Fibroblast of lung (primary cell): Measurements from ENCODE around the gene USP6NL. TPM values are rescaled to one million over a fixed set of nuclear protein-coding genes. Genes with fewer than 3 reads are reported as not detected.

Source experiments
- DNase-seq, 2 donors: peaks; one replicate each; pipeline versions ENCODE4 v3.0.0 to v3.0.0-alpha.2; 2010; ENCODE audit warnings: low read depth in 2 of 2
- H2AFZ ChIP-seq: 2 replicates; pipeline ENCODE4 v1.5.1; 2012; ENCODE audit warnings: low read length, control low read depth, inconsistent platforms
- H3K27ac ChIP-seq: 2 replicates; pipeline ENCODE4 v1.5.1; 2011; ENCODE audit warnings: low read length, control low read depth; ENCODE audit not compliant: insufficient read depth
- H3K27me3 ChIP-seq: 2 replicates; pipeline ENCODE4 v1.5.1; 2011; ENCODE audit warnings: mild to moderate bottlenecking, low read length; ENCODE audit not compliant: control insufficient read depth, insufficient read depth
- H3K36me3 ChIP-seq: 2 replicates; pipeline ENCODE4 v1.5.1; 2011; ENCODE audit warnings: low read length; ENCODE audit not compliant: control insufficient read depth, insufficient read depth
- H3K4me1 ChIP-seq: 2 replicates; pipeline ENCODE4 v1.5.1; 2011; ENCODE audit warnings: low read length; ENCODE audit not compliant: control insufficient read depth, insufficient read depth; ENCODE audit errors: extremely low read depth
- H3K4me2 ChIP-seq: 2 replicates; pipeline ENCODE4 v1.5.1; 2011; ENCODE audit warnings: low read length, control low read depth; ENCODE audit not compliant: insufficient read depth; ENCODE audit errors: extremely low read depth
- H3K4me3 ChIP-seq, 4 experiments: fragments of 200-600 bp in 1 of 4; sonication (generic) in 1 of 4; replicated peaks in 1 of 4; 2 replicates each; pipeline ENCODE4 v1.5.1; 2011 to 2016; ENCODE audit warnings: low read length in 4 of 4, low read depth in 3 of 4, mild to moderate bottlenecking in 3 of 4, control low read depth in 2 of 4, inconsistent platforms in 1 of 4, mixed read lengths in 1 of 4; ENCODE audit not compliant: insufficient read depth in 1 of 4; ENCODE audit errors: control extremely low read depth in 1 of 4
- H3K79me2 ChIP-seq: 2 replicates; pipeline ENCODE4 v1.5.1; 2012; ENCODE audit warnings: mild to moderate bottlenecking, low read length, inconsistent platforms; ENCODE audit not compliant: control insufficient read depth, insufficient read depth
- H3K9ac ChIP-seq: 2 replicates; pipeline ENCODE4 v1.5.1; 2011; ENCODE audit warnings: mild to moderate bottlenecking, low read length, control low read depth; ENCODE audit not compliant: insufficient read depth
- H3K9me3 ChIP-seq: 2 replicates; pipeline ENCODE4 v1.5.1; 2012; ENCODE audit warnings: low read depth, low read length; ENCODE audit not compliant: control insufficient read depth, insufficient read depth
- H4K20me1 ChIP-seq: 2 replicates; pipeline ENCODE4 v1.5.1; 2011; ENCODE audit warnings: low read length; ENCODE audit not compliant: control insufficient read depth, insufficient read depth; ENCODE audit errors: extremely low read depth
- EZH2 ChIP-seq: IDR thresholded peaks from 2 replicates; pipeline ENCODE4 v1.5.1; 2012; ENCODE audit warnings: low read length, control low read depth, mild to moderate bottlenecking; ENCODE audit errors: missing control alignments
- polyA plus RNA-seq, 2 donors: library from polyadenylated mRNA; depleted of rRNA in 1 of 2; stranded (reverse) in 1 of 2; unstranded in 1 of 2; fragments of >200 nt; gene quantifications; 2 replicates each; pipeline ENCODE4 v1.2.1, GENCODE V29; 2011 to 2012; ENCODE audit warnings: missing spikeins in 1 of 2
- total RNA-seq: library from RNA; depleted of rRNA; stranded (reverse); fragments of >200 nt; gene quantifications from 2 replicates; pipeline ENCODE4 v1.2.1, GENCODE V29; 2014
- TF ChIP-seq, protein P1 (sequence below), 2 donors: IDR thresholded peaks in 1 of 2; conservative IDR thresholded peaks in 1 of 2; 1 replicate in 1 of 2; 2 replicates in 1 of 2; pipeline ENCODE4 v1.5.1; 2011 to 2012; ENCODE audit warnings: low read length in 2 of 2, control low read depth in 1 of 2, inconsistent platforms in 1 of 2, low read depth in 1 of 2, mild to moderate bottlenecking in 1 of 2

The USP6NL gene
- total and polyA plus RNA-seq, 2 donors (not counting 1 experiment from before 2014, with no cell fraction given), result 8.9 to 13.4 TPM

DNA sequence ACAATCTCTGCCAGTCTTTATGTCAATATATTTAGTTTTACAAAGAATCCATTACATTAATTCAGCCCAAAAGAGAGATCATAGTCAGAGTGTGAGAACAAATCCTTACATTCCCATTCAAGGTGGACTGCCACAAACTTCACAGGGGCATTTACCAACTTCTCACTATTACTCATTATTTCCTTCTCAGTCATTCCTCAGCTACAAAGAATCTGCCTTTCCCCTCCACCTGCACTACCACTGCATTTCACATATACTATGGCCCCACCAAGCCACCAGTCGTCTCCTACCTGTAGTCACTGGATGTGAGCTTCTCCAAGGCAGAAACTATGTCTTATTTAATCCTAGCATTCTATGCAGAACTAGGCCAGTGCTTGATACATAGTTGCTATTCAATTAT is 94.3 kb downstream of the USP6NL start:
- Histone ChIP-seq H4K20me1 (no peaks in the 10 kb centered on the region), H3K36me3 (no peaks in the 10 kb centered on the region), H3K79me2 (no peaks in the 10 kb centered on the region), H3K9ac (no peak overlapping the region), H3K27me3 (no peaks in the 10 kb centered on the region), H3K4me1 (no peaks in the 10 kb centered on the region), H3K9me3 (no peaks in the 10 kb centered on the region), H3K4me3 (no peak overlapping the region), H3K4me2 (no peak overlapping the region), H2AFZ (no peak overlapping the region), H3K27ac (no peak overlapping the region)
- TF ChIP-seq, protein P1, sequence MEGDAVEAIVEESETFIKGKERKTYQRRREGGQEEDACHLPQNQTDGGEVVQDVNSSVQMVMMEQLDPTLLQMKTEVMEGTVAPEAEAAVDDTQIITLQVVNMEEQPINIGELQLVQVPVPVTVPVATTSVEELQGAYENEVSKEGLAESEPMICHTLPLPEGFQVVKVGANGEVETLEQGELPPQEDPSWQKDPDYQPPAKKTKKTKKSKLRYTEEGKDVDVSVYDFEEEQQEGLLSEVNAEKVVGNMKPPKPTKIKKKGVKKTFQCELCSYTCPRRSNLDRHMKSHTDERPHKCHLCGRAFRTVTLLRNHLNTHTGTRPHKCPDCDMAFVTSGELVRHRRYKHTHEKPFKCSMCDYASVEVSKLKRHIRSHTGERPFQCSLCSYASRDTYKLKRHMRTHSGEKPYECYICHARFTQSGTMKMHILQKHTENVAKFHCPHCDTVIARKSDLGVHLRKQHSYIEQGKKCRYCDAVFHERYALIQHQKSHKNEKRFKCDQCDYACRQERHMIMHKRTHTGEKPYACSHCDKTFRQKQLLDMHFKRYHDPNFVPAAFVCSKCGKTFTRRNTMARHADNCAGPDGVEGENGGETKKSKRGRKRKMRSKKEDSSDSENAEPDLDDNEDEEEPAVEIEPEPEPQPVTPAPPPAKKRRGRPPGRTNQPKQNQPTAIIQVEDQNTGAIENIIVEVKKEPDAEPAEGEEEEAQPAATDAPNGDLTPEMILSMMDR (conservative IDR thresholded peaks at IDR 0.05 in 1 of 2, IDR thresholded peaks at IDR 0.05 in 1 of 2; ENCODE audit: low read depth in 1 of 2, low read length in 2 of 2), result no peak
- no peak for TF ChIP-seq EZH2
- DNase-seq, result peak in 1 of 2 donors; percentile 9

DNA sequence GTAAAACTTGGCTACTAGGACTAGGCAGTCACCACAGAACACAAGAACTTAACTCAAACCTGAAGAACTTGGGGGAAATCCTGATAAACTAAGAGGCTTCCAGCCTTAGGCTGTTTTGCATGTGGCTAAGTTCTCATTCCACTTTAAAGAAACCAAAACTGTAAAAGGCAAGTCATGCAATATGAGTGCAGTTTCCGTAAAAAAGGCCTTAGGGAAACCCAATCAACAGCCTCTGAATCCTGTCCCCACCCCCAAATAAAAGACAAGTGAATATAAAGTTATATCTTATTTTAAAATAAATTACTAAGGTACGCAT is 95.1 kb downstream of the USP6NL start:
- H3K79me2 ChIP-seq, result no peaks in the 10 kb centered on the region
- H3K27me3 ChIP-seq, result no peaks in the 10 kb centered on the region
- H2AFZ ChIP-seq, result no peak overlapping the region
- TF ChIP-seq, protein P1 (conservative IDR thresholded peaks at IDR 0.05 in 1 of 2, IDR thresholded peaks at IDR 0.05 in 1 of 2; ENCODE audit: low read depth in 1 of 2, low read length in 2 of 2), result no peak
- no peak for TF ChIP-seq EZH2
- H3K4me3 ChIP-seq, result no peak overlapping the region
- H3K4me1 ChIP-seq, result no peaks in the 10 kb centered on the region
- H3K4me2 ChIP-seq, result no peak overlapping the region
- no peak overlapping the region for H3K9ac ChIP-seq
- no peaks in the 10 kb centered on the region for H4K20me1 ChIP-seq
- no peak overlapping the region for H3K27ac ChIP-seq
- no peaks in the 10 kb centered on the region for H3K36me3 ChIP-seq
- no peaks in the 10 kb centered on the region for H3K9me3 ChIP-seq
- no peak for DNase-seq

DNA sequence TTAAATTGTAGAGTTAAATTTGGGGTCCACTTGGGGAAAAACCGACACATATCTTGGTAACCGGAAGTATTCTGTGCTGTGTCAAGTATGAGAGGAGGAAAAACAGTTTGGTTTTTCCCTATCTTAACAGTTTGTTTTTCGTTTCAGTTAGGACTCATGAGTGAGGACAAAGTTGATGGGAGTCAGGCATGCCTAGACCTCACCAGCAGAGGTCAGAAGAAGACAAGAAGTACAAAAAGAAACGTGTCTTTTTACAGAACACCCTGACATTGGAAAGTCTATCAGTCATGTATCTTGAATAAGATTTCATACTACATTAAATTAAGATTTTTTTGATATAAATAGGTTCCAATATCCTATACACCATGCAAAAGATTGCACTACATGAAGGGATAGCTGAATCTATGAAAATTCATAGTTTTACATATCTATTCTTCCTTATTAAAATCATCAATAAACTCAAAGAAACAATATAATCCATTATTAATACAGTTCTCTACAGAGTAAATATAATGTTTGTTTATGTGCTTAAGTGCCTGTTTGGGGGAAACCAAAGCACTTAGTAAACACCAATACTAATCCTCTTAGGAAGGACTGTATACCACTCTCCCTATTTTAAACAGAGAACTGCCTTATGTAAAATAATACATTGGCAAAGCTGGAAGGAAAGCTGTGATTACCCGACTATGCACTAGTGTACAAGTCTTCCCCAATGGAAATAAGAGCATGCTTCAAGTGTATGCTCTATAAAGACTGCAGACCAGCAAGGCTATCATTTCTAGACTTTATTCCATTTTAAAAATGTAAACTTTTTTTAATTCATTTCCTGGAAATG is 95.6 kb downstream of the USP6NL start:
- peak; percentile 45 to 79 for DNase-seq

More for the DNA sequence above, 95.6 kb downstream of the USP6NL start:
- Histone ChIP-seq H3K27me3 (no peaks in the 10 kb centered on the region), H3K9ac (no peak overlapping the region), H3K4me3 (no peak overlapping the region), H4K20me1 (no peaks in the 10 kb centered on the region), H2AFZ (no peak overlapping the region), H3K9me3 (no peaks in the 10 kb centered on the region), H3K36me3 (no peaks in the 10 kb centered on the region), H3K79me2 (no peaks in the 10 kb centered on the region), H3K27ac (no peak overlapping the region), H3K4me1 (no peaks in the 10 kb centered on the region), H3K4me2 (no peak overlapping the region)
- TF ChIP-seq EZH2, result no peak
- TF ChIP-seq, protein P1 (conservative IDR thresholded peaks at IDR 0.05 in 1 of 2, IDR thresholded peaks at IDR 0.05 in 1 of 2; ENCODE audit: low read depth in 1 of 2, low read length in 2 of 2), result peak; percentile 91 to 93
